Non-pigmented ciliary epithelial cell (primary cell): Measurements from ENCODE around the gene KDM2B.

Experiments used
- DNase-seq: peaks from one replicate; pipeline ENCODE4 v3.0.0-alpha.2; 2010; ENCODE audit warnings: low read depth

Gene KDM2B

DNA sequence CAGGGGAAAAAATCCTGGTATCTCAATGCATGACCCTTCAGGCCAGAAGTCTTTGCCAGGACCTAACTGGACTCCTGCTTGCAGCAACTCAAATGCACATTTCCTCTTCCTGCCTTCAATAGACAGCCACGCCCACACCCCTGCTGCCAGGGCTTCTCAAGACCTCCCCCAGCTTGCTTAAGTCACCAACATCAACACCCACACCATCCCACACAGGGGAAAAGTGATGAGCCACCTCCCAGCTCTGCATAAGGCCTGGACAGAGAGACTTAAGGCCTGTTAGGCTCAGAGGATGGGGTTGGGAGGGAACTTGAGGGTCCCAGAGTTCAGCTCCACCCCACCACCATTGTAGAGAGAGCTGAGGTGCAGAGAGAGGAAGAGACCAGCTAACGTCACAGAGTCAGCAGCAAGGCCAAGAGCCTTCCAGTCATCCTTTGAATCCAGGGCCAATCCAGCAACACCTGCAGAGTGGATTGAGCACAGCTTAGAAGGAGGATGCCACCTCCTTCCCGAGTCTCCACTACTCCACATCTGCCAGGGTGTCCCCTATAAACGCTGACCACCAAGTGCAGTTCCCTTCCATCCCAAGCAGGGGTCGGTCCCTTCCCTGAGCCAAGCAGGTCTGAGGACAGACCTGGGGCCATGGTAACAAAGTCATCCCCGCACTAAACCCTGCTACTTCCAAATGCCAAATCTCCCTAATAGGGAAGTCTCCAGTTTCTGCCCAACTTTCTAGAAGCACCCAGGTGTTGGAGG lies 50.0 kb downstream of the KDM2B start:
- DNase-seq, result peak; percentile 45

DNA sequence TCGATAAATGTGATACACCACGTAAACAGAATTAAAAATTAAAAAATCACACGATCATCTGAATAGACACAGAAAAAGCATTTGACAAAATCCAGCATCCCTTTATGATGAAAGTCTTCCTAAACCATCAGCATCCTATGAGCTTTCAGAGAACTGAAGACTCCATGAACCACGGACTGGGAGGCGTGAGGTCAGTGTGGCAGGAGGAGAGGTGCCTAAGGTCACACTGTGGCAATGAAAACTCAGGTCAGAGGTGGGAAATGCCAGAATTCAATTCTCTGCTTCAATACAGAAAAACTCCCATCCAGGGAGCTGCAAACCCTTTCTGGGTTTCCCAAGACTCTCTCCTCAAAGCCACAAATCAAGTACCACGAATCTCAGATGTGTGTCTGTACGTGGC lies 51.6 kb downstream of the KDM2B start:
- DNase-seq, result no peak

DNA sequence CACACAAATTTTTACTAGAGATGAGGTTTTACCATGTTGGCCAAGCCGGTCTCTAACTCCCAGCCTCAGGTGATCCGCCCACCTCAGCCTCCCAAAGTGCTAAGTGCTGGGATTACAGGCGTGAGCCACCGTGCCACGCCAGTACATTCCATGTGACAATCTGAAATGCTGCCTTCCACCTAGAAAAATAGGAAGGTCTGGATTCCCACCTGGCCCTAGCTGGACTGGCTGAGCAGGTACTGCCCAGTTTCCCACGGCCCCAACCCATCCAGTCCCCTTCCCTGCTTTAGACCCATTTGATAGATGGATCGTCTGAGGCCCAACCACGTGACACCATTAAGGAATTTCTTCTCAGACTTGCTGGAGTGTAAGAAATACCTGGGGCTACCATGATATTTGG lies 55.4 kb downstream of the KDM2B start:
- DNase-seq, result no peak

GRCh38 chr12:121524196-121524916 lies 56.5 kb downstream of the KDM2B start:
- DNase-seq, result no peak

DNA sequence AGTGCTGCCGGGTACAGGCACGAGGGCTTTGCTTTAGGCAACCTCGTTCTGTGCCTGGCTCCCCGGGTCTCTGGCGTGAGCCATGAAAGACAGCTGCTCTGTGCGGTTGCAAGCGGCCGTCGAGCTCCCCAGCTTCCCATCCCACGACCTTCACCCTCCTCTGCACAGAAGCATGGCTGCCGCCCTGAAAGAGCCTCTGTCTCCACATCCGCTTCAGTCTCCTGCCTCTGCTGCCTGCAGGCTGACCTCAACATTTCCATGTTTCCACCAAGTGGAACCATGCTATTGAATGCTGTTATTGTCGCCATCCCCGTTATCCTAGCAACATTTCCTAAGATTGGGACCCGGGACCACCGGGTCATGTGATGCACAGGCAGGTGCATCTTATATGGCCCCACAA lies 57.1 kb downstream of the KDM2B start:
- DNase-seq, result no peak

GRCh38 chr12:121522971-121523370 lies 57.9 kb downstream of the KDM2B start:
- DNase-seq, result no peak

- no peak for DNase-seq
These were observed 60.2 kb downstream of the KDM2B start for GRCh38 chr12:121520586-121521086.

DNA sequence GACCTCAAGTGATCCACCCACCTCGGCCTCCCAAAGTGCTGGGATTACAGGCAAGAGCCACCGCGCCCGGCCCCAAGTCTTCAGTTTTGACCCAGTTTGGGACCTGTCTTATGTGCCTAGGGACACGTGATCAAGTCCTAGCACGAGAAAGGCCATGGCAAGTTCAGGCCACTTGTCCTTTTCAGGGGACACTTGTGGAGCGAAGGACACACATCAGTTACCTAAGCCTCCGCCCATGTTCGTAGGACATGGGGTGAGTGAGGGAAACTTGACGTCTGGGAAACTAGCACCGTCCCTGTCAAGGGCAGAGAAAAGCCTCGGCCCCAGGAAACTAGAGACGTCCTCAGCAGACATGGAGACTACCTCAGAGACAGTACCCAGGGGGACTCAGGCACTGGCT lies 60.7 kb downstream of the KDM2B start:
- no peak for DNase-seq

DNA sequence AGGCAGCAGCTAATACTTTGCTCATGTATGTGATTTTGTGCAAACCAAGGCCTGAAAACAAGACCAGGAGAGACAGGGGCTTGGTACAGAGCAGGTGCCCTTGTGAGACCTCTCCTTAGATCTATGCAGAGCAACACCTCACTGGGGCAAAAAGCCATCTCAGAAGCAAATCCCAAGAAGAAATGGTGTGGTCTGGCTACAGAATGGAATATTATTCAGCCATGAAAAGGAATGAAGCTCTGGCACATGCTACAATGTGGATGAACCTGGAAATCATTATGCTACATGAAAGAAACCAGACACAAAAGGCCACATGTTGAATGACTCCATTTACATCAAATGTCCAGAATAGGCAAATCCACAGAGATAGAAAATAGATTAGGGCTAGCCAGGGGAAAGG lies 61.6 kb downstream of the KDM2B start:
- no peak for DNase-seq

- DNase-seq, result no peak
These were observed 62.2 kb downstream of the KDM2B start for GRCh38 chr12:121518656-121519055.

DNA sequence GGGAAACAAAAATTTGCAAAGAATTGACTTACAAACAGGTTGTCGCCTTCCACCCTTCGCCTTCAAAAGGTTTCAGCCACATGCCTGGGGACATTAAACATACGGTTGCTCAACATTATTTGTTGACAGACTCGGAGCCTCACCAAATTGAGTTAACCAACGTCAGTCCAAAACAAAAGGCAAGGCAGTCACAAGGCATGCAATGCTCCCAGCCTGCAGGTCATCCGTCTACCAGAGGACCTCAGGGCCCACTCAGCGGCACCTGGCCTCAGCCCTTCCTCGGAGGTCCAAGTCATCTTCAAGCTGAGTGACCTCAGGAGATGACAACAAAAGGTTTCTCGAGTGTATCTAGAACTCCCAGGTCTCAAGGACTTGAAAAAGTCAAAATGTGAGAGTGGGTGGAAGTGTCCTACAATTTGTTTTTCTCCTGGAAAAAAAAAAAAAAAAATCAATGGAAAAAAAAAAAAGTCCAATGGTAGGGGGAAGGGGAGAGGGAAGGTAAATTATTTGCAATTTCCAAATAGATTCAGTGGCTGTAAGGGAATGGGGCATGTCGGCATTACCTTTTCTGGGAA lies 64.3 kb downstream of the KDM2B start:
- no peak for DNase-seq

DNA sequence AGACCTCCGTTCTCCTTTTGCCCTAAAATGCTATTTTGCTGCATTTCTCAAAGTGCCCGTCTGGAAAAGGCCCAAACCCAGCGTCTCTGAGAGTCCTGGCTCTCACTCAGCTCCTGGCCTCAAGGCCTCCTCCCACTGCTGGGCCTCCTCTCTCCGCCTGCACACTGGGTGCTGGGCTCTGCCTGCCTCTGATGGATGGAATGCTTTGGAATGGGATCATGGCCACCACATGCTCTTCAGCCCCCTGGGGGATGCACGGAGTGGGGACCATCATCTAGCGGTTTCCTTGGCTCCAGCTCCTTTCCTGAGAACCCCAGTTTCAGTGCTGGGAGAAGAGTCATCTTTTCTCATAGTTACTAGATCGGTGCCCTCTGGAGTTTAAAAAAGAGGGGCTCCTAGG lies 65.2 kb downstream of the KDM2B start:
- DNase-seq, result no peak

- DNase-seq, result no peak
These were observed 66.6 kb downstream of the KDM2B start for GRCh38 chr12:121514184-121514742.

- DNase-seq, result no peak
These were observed 67.2 kb downstream of the KDM2B start for GRCh38 chr12:121513464-121514183.

- no peak for DNase-seq
These were observed 68.3 kb downstream of the KDM2B start for GRCh38 chr12:121512561-121512960.

DNA sequence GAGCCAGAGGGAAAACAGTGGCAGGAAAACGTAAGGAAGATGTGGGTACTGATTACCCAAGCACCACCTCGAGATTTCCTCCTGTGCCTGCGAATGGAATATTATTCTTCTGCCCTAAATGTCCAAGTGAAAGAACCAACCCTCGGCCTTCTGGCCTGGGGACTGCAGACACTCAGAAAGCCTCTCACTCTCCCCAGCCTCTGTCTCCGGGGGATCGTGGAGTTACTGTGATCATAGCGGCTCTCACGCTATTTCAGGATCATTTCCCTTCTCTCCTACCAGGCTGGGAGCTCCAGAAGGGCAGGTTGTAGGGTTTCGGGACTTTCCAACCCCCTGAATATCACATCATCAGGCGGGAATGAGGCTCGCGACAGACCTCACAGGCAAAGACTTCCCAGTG lies 68.9 kb downstream of the KDM2B start:
- DNase-seq, result no peak

DNA sequence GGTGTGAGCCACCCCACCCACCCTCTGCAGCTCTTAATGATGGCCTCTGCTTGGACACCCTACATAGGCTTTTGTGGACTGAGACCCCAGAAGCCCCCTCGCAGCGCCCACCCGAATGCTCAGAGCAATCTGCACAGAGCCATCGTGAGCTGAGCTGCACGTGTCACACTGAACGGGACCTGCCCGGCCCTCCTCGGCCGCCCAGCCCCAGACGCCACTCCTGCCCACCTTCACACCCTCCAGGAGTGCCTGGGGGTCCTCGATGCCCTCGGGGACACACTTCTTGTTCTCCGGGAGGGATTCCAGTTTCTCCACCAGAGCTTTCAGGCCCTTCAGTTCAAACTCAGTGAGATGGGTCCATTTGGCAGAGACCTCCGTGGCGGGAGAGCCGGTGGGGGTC lies 71.5 kb downstream of the KDM2B start:
- DNase-seq, result no peak

DNA sequence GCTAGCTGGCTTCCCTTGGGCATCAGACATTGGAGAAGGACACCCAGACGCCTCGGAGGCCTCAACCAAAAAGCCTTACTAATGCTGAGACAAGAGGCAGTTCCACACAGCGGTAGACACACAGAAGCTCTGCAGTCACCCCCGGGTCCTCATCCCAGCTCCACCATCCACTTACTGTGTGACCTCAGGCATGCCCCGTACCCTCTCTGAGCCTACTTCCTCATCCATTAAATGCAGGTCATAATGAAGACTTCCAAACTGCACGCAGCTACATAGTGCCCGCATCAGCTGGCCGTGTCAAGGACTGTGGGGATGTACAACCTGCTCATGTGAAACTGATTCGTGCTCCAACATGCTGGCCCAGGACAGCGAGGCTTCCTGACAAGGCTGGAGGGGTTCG lies 72.3 kb downstream of the KDM2B start:
- DNase-seq, result no peak

DNA sequence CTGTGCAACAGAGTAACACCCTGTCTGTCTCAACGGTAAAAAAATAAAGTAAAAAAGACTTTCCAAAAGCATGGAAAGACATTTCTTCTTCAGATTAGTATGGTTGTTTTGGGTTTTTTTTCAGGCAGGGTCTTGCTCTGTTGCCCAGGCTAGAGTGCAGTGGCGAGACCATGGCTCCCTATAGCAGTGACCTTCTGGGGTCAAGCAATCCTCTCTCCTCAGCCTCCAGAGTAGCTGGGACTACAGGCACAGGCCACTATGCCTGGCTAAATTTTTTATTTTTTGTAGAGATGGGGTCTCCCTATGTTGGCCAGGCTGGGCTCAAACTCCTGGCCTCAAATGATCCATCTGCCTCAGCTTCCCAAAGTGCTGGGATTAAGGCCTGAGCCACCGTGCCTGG lies 72.8 kb downstream of the KDM2B start:
- DNase-seq, result no peak

DNA sequence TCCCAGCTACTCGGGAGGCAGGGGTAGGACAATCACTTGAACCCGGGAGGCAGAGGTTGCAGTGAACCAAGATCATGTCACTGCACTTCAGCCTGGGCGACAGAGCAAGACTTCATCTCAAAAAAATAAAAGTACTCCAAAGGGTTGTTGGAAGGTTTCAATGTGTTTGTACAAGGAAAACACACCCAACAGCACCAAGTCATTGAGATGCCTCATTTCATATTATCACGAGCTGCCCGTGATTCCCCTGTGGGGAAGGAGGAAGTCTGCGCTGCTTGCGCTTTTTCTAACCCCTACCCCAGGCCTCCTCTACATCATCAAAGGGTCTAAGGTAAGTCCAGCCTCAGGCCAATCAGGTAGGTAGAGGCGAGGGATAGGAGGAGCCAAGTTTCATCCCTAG lies 73.6 kb downstream of the KDM2B start:
- no peak for DNase-seq

DNA sequence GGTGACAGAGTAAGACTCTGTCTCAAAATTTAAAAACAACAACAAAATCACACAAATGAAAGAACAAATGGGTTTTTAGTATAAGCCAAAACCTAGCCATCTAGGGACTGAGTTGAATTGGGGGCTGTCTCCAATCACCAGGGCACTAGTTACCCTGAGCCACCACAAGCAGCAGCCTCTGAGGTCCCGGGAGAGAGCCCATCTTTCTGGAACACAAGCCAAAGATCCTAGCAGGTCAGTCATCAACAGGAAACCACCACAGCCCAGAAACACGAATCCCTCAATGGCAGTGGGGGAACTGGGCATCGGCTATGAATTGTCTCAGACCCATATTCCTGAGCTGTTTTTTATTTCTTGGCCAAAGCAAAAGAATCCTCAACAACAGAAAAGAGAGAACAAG lies 75.3 kb downstream of the KDM2B start:
- DNase-seq, result no peak

DNA sequence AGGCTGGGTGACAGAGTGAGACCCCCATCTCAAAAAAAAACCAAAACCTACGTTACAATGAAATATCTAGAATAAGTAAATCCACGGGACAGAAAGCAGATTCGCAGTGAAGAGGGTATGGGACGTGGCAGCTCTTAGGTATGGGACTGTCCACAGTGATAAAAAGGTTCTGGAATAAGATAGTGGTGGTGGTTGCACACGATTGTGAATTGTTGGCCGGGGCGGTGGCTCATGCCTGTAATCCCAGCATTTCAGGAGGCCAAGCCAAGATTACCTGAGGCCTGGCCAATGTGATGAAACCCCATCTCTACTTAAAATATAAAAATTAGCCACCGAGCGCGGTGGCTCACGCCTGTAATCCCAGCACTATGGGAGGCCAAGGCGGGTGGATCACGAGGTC lies 76.3 kb downstream of the KDM2B start:
- no peak for DNase-seq
